ENCODE data around the gene MYRF.

Gene MYRF

DNA sequence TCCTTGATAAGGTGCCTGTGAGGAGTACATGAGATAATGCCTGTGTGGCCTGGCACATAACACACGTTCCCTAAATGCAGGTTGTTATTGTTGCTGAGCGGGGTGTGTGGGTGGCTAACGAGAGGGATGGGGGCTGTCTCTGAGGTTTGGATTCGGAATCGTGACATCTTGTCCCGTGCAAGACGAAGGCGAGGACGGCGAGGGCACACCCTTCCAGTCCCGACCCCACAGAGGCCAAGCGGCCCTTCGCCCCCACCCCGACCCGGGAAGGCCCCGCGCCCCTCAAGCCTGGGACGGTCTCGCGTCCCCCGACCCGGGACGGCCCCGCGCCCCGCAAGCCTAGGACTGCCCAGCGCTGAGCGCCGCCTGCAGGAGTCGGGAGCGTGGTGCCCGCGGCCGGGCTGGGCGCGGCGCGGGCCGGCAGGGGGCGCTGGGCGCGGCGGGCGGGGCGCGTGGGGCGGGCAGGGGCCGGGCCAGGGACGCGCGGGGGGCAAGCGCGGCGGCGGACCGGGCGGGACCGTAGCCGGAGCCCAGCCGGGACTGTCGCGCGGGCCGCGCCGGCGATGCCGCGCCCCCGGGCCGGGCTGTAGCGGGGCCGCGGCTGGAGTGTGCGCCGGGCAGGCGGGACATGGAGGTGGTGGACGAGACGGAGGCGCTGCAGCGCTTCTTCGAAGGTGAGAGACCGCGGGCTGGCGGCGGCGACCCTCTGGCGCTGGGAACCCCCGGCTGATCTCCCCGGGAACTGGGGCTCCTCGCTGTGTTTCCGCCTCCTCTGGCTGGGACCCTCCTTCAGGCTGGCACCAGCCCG lies at the start of gene MYRF:
MYRF (plus strand) TSS at position 520 of the 808 bp plus-strand sequence; CDS start at position 629, 109 bp downstream.
- peak; percentile 1 for DNase-seq

DNA sequence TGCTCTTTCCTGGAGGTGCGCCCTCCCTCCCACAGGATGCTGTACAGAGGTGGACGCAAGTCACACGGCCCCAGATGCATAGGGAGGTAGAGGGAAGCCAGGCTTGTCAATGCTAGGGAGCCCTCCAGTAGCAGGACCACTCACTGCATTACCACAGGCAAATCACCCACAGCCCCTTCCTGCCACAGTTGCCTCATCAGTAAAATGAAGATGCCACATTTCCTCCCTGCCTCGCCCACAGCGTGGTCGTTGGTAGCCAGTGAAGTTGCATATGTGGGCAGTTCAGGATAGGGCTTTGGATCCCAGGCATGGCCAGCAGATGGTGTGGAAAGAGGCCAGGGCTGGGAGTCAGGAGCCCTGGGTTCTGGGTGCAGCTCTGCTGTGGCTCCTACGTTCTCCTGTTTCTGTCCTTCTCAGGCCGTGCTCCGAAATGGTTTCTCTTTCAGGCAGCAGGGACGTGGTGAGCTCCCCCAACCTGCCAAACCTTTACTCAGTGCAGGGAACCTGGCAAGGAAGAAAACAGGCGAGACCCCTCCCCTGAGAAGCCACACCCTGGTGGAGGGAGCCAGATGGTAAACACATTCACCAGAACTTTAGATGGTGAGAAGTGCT lies 49.6 kb upstream of the MYRF start:
- no peak for DNase-seq

DNA sequence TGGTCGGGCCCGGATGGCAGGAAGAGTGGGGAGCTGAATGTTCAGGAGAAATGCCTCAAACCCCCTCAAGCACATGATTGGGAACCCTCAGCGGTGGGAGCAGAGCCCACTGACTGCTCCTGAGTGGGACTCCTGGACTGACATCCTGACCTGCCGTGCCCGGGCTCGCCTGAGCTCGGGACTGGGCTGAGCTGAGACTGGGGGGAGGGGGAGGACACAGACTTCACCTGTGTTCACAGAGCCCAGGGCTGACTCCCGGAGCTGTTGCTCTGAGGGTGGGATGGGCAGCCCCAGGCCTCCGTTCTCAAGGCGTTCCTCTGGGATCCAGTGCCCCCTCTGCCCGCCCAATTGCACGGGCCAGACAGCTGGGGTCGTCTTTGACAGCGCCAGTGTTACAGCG lies 47.6 kb upstream of the MYRF start:
- no peak for DNase-seq

DNA sequence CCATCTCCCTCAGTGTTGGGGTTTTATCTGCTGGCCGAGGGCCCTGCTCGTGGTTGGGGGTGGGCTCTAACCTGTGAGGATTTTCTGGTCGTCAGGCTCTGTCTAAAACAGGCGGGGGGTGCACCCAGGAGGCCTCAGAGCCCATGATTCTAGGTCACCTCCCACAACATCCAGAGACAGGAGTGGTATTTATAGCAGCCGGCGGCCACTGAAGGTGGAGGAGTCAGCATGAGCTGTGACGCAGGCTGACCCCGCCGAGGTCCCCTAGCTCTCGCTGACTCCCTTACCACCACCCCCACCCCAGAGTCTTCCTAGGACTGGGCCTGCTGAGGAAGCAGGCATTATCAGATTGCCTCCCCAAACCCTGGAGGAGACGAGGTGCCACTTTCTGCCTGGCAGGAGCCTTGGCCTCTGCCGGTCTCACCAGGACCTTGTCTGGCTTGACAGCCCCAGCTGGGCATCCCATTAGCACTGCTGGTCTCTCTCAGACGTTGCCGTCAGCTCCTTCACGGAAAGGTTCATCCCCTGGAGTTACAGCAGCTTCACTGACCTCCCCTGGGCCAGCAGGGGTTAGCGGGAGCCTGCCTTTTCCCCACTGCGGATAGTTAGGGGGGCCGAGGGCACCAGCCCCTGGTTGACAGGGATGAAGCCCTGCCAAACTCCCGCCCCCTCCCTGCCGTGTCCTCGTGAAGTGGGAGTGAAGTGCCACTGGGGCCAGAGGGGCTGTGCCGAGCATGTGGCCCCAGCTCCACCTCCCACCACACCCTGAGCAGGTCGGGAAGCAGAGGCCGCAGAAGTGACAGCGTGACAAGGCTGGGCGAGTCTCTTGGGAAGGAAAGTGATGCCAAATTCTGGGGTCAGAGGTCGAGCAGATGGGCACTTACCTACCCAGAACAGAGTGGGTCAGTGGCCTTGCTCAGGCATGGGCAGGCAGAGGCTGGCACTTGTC lies 45.7 kb upstream of the MYRF start:
- DNase-seq = no peak

DNA sequence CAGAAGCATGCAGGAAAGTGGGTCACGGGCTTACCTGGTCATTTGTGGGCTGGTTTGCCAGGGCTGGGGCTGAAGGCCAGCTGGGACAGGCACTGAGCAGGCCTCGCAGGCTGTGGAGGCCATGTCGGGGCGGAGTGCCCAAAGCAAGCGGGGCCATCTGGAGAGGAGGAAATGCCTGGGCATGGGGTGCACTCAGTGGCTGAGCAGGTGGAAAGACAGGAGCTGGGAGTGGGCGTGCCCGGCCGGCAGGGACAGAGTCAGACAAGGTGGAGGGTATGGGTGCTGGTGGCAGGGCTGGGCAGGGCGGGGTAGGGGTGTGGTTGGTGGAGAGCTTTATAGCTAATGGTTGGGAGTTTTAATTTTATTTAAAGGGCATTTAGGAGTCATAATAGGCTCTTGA lies 44.9 kb upstream of the MYRF start:
- DNase-seq = no peak

DNA sequence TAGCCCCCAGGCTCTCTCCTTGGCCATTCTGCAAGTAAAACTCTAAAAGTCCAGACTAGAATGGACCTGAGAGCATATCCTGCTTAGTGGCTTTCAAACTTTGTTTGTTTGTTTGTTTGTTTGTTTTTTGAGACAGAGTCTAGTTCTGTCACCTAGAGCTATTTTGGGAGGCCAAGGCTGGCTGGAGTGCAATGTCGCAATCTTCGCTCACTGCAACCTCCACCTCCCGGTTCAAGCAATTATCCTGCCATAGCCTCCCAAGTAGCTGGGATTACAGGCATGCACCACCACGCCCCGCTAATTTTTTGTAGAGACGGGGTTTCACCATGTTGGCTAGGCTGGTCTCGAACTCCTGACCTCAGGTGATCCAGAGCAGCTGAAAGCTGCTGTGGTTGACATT lies 43.3 kb upstream of the MYRF start:
- DNase-seq = no peak

DNA sequence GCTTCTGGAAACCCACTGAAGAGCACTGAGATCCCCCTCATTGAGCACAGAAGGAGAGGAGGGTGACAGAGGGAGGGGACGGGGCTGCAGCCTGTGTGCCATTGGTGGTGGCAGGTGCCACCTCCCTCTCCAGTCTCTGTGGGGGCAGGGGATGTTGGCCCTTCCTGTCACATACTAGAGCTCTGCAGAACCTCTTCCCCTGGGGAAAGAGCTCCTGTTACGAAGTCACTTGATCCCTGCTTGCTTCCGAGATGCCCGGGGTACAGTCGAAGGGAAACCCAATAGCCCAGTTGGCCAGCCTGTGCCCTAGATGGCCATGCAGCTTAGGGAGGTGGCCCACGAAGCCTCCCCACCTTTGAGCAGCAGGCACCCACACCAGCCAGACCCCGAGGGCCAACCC lies 42.9 kb upstream of the MYRF start:
- peak; percentile 16 for DNase-seq

DNA sequence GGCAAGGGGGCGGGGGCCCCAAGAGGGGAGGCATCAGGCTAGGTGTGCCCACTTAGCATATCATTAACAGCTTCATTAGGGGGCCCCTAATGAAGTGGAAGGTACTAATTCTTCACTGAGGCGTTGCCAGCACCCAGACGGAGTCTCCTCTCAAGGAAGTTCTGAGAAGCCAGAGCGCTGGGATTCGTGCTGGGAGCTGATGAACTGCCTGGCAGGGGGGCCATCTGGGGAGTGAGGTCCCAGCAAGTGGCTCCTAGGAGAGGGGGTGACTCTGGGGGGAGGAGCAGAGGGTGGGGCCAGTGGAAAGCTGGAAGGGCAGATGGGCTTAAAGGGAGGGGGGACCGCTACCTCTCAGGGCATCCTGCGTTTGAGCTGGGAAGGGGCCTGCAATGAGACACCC lies 42.4 kb upstream of the MYRF start:
- no peak for DNase-seq

DNA sequence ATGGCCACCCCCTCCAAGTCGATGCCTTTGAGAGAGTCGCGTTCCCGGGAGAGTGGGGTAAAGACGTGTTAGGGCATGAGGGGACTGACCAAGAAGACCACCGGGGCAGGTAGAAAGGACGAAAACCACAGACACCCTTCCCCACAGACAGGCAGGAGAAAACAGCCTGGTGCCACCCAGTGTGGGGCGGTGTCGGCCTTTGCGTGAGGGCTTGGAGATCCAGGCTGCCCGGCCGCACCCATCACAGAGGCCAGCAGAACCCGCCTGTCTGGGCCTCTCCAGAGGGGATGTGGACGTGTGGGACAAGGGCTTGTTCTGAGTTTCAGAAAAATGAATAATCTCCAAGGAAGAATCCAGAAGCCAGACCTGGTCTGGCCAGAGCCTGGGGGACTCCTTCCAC lies 41.4 kb upstream of the MYRF start:
- no peak for DNase-seq

DNA sequence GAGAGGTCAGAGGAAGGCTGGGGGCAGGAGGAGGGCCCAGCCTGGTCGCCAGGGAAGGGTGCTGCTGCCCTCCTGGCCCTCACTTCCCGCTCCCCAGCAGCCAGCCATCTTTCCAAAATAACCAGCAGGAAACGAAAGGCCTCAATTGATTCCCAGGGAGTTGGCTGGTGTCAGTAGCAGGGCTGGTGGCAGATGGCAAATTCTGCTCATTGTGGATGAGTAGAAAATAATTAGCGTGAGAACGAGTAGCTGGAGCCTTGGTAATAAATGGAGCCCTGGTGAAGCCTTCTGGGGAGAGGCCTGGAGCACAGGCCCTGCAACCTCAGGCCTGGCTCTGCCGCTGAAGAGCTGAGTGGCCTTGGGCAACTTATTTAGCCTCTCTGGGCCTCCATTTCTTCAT lies 40.9 kb upstream of the MYRF start:
- no peak for DNase-seq

DNA sequence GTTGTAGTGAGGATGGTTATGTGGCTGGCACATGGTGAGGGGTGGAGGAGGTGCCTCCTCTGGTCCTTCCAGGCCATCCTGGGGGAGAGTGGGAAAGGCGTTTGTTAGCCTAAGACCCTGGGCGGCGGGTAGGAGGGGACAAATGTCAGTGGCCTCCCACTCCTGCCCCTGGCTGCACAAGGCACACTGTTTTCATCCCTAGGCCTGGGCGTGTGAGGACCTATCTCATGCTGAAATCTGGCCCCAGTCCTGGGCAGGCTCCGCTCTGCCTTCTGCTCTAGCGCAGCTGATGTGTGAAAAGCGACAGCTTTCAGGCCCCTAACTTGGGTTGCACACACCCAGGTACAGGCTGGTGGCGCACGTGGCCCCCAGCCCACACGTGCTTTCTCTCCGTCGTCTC lies 40.1 kb upstream of the MYRF start:
- no peak for DNase-seq

DNA sequence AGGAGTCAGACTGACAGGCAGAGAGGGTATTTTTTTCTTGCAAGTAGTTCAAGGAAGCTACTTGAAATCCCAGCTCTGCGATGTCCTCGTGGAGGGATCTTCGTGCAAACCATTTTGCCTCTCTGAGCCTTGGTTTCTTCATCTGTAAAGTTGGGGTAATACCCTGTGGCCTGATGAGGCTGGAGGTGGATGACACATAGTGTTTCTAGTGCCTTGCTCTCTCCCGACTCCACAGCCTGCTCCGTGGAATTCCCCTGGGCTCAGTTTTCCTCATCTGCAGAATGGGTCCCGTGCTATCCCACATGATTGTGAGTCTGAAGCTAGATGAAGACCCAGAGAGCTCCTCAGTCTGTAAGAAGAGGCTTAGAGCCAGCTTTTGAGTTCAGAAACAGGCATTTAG lies 39.6 kb upstream of the MYRF start:
- no peak for DNase-seq

DNA sequence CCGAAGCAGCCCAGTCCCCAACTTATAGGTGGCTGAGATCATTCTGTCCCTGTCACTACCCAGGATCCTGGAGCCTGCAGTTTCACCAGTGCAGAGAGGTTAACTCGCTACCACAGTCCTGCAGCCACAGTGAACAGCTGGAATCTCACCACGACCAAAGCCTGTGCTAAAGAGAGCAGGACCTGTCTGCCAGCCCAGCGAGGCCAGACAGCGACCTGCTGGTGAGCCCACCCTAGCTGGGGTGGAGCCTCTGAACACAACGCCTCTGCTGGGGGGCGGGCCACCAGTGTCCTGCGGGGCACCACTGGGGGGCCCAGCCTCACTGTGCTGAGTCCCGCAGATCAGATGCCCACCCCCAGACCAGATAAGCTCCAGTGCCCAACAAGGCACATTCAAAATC lies 39.0 kb upstream of the MYRF start:
- no peak for DNase-seq

DNA sequence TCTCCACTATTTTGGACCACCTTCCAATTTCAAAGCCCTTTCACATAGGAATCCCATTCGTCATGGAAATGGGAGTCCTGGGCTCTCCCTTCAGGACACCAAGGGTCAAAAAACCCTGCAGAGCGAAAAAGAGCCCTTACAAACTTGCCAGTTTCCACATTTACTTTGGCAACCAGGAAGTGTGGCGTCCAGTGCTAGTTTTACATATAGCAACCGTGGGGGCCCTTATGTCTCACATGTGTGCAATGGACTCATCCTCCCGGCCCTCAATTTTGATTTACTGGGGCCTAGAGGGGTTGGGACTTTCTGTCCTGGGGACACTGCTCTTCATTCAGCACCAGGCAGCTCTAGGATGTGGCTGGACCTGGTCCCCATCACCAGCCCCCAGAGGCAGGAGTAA lies 38.5 kb upstream of the MYRF start:
- no peak for DNase-seq

DNA sequence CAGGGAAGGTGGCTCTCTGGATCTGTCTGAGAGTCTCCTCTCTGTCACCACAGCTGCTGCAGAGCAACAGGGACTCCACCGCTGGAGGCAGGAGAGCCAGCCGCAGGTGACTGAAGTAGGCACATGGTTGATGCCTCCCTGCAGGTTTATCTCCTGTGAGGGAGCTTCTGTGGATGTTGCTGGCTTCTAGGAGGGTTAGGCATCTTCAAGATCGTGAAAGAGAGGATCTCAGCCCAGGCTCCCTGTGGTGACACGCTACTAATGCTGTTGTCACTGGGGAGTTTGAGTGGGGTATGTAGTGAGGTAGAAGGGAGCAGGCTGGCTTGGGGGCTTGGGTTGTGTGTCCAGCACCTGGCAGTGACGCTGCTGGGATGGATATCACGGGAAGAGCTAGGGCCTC lies 38.1 kb upstream of the MYRF start:
- no peak for DNase-seq

DNA sequence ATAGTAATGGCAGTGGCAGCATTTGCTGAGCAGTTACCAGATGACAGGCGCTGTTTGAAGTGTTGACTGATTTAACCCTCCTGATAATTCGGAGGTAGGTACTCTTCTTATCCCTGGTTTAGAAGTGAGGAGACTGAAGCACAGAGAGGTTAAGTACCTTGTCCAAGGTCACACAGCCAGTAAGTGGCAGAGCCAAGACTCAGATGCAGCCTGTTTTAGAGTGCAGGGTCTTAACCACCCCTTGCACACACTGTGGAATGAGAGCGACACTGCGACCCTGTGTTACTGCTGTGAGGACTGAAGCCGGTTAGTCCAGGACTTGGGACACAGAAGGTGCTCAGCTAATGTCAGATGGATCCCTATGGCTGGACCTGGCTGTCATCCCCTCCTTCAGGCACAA lies 37.5 kb upstream of the MYRF start:
- no peak for DNase-seq

DNA sequence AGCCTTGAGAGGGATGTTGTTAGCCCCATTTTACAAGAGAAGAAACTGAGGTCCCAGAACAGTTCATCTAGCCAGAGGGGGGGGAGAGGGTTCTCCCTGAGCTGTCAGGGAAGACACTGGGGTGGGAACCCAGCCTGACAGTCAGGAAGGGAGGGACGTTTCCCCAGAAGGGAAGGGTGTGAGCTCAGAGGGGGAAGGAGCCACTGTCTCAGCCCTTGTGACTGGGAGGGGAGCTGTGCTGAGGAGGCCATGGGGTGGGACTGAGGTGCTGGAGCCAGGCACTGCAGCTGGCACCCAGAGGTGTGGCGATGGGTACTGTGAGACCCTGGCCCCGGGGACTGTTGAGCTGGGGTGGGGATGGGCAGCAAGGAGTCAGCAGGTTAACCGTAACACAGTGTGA lies 36.6 kb upstream of the MYRF start:
- DNase-seq = no peak

DNA sequence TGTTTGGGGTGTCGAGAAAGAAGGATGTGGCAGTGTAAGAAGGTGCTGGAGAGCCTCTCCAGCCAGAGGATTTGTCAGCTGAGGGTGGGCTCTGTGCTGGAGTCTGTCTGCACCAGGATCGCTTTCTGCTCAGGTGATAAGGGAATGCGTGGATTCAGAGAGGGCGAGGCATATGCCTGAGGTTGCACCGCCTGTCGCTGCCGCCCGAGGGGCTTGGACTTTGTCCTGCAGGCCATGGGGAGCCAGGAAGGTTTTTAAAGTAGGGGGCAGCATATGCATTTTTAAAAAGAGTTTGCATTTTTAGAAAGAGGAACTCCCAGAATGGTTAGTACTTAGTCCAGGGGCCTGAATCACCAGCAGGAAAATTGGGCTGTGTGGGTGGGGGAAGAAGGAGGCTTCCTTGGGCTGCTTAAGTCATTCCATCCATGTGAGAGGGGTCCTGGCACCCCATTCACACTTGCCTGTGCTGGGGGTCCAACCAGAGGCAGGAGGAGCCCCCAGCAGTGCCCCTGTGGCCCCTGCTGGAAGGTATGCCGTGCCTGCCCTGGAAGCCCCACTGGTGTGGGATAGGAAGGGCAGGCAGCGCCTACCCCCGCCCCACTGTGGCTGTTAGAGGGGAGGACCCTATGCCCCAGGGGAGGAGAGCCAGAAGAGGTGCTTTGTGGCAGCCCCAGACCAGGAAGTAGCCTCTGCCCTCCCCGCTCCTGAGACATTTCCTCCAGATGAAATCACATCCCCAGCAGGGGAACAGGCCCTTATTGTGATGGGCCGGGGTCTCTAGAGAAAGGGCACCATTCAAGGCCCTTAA lies 35.8 kb upstream of the MYRF start:
- DNase-seq = no peak

DNA sequence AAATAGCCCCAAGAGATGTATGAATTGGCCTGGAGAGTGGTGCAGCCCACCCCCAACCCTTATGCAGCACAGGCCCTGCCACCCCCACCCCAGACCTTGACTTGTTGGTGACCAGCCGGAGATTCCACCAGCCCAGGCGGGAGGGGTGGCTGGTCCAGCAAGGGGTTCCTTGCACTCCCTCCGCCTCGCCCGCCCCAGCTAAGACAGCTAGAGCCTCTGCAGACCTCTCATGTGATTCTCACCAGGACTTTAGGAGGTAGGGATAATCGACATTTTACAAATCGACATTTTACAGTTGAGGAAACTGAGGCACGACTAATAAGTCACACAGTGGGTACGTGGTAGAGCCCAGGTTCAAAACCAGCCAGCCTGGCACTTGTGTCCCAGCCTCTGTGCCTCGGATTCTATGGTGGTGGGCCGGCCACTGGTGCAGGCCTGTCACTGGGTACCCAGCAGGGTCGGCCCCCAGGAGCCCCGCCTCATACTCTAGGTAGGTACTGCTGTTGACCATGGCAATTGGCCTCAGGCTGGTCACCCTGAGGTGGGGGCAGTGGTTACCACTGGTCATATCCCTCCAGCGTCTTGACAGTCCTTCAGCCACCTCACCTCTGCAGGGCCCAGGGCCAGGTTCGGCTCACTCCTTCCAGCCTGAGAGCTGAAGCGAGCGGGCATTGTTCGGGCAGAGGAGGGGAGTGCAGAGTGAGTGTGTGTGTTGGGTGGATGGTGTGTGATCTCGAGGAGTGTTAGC lies 35.0 kb upstream of the MYRF start:
- DNase-seq = no peak

DNA sequence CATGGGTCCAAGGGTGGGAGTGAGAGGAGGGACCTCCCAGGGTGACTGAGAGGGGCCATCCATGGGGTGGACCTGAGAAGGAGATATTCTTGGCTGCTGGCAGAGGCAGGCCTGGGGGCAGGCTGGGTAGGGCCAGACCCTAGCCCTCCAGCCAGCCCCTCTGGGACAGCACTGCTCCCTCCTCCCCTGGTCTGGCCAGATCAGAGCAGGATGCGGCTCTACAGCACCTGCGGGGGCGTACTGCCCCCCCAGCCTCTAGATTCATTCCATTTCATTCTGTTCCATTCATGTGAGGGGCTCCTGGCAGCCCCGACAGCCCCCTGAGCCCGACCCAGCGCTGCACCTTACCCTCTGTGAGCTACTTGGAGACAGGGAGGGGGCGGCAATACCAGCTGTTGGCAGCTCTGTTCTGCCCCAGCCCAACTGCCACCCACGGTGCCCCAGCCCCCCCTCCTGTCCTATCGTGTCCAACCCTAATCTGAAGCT lies 34.3 kb upstream of the MYRF start:
- no peak for DNase-seq

DNA sequence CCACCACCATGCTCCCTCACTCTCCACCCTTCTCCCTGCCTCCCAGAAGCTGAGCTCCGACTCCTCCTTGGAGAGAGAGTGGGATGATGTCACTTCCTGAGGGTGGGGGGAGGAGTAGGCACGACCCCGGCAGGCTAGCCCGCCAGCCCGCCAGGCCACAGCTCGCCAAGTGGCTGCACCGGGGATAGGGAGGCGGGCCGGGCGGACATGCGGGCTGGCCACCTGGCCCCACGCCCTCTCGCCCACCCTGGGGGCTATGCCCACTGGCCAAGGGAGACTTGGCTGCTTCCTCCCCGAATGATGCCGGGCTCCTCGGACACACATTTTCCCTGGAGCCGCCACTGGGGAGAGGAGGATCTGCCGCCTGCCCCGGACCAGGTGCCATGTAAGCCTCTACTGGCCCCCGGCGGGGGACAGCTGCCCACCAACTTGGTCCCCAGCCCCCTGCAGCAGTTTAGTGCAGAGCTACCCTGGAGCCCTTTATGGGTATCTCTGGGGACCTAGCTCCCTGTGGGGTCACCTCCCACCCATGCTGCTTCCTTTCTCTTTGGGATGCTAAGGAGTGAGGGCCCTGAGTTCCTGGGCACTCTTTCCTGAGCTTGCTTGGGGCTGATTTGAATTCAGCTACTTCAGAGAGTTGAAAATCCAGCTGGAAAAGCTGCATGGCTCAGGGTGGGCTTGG lies 33.7 kb upstream of the MYRF start:
- DNase-seq = no peak
